Activated CD8-positive, alpha-beta T cell treated with anti-CD3 and anti-CD28 coated beads for 36 hours (primary cell): Measurements from ENCODE around the gene BCL2. TPM values are rescaled to one million over a fixed set of nuclear protein-coding genes. Genes with fewer than 3 reads are reported as not detected.
A peak's percentile ranks its signal among the peaks of the same experiment; 100 is the strongest.

ENCODE experiments used
- ATAC-seq: fragments of 200-7000 bp; cut with Tn5 transposase; one replicate; pipeline ENCODE4 v1.10.0; 2021; ENCODE audit warnings: mild to moderate bottlenecking, moderate library complexity
- CTCF ChIA-PET: fragments of 350-600 bp; sonication (Branson Sonifier 250); formaldehyde crosslinking; loops from one replicate; lab custom pipeline; 2021; ENCODE audit warnings: antibody characterized with exemption; lab: Charles Lee
- POLR2A ChIA-PET: fragments of 350-600 bp; sonication (Branson Sonifier 250); formaldehyde crosslinking; loops from one replicate; lab custom pipeline; 2021; ENCODE audit warnings: antibody characterized with exemption; lab: Charles Lee
- DNase-seq: peaks from one replicate; pipeline ENCODE4 v3.0.0-alpha.2; 2020
- H3K27ac Mint-ChIP-seq: one replicate; pipeline ENCODE4 v1.8.0; 2021; ENCODE audit warnings: mild to moderate bottlenecking, mixed read lengths
- H3K27me3 Mint-ChIP-seq: one replicate; pipeline ENCODE4 v1.8.0; 2021; ENCODE audit warnings: mixed read lengths
- H3K36me3 Mint-ChIP-seq: one replicate; pipeline ENCODE4 v1.8.0; 2021; ENCODE audit warnings: low read depth, mixed read lengths
- H3K4me1 Mint-ChIP-seq: one replicate; pipeline ENCODE4 v1.8.0; 2021; ENCODE audit warnings: low read depth, mixed read lengths
- H3K4me3 Mint-ChIP-seq: one replicate; pipeline ENCODE4 v1.8.0; 2021; ENCODE audit warnings: mild to moderate bottlenecking, moderate library complexity, mixed read lengths
- H3K9me3 Mint-ChIP-seq: one replicate; pipeline ENCODE4 v1.8.0; 2021; ENCODE audit warnings: mixed read lengths
- intact Hi-C: fragments of 100-400 bp; cut with micrococcal nuclease; formaldehyde crosslinking; loops from one replicate; pipeline ENCODE4 v1.10.0; 2022
- total RNA-seq, 2 experiments: library from RNA; stranded (reverse); gene quantifications; one replicate each; pipeline ENCODE4 v1.2.3, GENCODE V29; 2021
- TF ChIP-seq, protein P1 (sequence below): fragments of 200-600 bp; IDR thresholded peaks from one replicate; pipeline ENCODE4 v1.8.0; 2022; ENCODE audit warnings: antibody characterized with exemption, mild to moderate bottlenecking

BCL2 gene
- total RNA-seq, 2 experiments from 2014 or later, result 104 to 107 TPM

DNA sequence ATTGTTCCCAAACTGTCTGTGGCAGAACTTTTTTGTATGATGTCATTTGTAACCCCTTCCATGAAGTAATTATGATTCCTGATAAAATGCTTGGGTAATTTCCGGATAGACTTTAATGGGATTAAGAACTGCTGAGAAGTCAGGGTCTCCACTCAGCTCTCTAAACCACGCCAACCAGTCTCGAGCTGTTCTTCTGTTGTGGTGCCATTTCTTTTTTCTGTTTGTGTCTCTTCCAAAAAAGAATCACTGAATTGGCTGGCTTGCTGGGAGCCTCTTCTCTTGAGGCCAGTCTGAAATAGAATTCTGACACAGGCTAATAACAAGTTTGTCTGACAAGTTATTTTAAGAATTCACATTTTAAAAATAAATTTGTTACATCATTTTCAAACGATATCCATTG is 198.9 kb downstream of the BCL2 start:
- Mint-ChIP-seq H3K4me3 (no peak overlapping the region), H3K27me3 (peaks cover 10% of the 10 kb centered on the region), H3K4me1 (peaks cover 10% of the 10 kb centered on the region), H3K36me3 (no peaks in the 10 kb centered on the region), H3K9me3 (no peaks in the 10 kb centered on the region), H3K27ac (no peak overlapping the region)
- ATAC-seq (no peak), DNase-seq (no peak)
- POLR2A ChIA-PET, result no interaction called here
- TF ChIP-seq, protein P1, sequence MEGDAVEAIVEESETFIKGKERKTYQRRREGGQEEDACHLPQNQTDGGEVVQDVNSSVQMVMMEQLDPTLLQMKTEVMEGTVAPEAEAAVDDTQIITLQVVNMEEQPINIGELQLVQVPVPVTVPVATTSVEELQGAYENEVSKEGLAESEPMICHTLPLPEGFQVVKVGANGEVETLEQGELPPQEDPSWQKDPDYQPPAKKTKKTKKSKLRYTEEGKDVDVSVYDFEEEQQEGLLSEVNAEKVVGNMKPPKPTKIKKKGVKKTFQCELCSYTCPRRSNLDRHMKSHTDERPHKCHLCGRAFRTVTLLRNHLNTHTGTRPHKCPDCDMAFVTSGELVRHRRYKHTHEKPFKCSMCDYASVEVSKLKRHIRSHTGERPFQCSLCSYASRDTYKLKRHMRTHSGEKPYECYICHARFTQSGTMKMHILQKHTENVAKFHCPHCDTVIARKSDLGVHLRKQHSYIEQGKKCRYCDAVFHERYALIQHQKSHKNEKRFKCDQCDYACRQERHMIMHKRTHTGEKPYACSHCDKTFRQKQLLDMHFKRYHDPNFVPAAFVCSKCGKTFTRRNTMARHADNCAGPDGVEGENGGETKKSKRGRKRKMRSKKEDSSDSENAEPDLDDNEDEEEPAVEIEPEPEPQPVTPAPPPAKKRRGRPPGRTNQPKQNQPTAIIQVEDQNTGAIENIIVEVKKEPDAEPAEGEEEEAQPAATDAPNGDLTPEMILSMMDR, result no peak
- CTCF ChIA-PET, result interaction anchor here (0.7 to 5.0 kb wide), 14 partner anchors 7 to 236 kb away, joined by 3 to 29 read pairs (median 4); partner anchors contain the start of gene BCL2
- intact Hi-C loops, result loop anchor here (10.0 kb wide), 1 partner anchor 106 kb away; no protein-coding TSS in a partner anchor

DNA sequence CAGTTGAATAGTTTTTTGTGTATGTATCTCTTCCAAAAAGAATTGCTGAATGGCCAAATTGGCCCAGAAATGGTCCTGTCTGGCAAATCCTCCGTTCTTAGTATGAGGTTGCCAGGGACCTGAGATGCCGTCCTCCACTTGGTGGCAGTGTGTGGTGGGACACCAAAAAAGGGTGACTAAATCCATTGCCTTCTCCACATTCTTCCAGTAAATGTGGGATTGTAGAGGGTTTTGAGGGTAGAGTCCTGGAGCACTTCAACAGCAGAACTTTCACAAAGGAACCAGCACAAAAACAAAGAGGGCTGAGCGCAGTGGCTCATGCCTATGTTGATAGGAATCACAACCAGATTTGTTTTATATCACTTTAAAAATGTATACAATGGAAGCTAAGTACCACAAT is 199.9 kb downstream of the BCL2 start:
- peaks cover 5% of the 10 kb centered on the region for H3K4me1 Mint-ChIP-seq
- peaks cover 10% of the 10 kb centered on the region for H3K27me3 Mint-ChIP-seq
- intact Hi-C loops, result loop anchor here (10.0 kb wide), 1 partner anchor 105 kb away; no protein-coding TSS in a partner anchor
- no peak overlapping the region for H3K4me3 Mint-ChIP-seq
- no peak overlapping the region for H3K27ac Mint-ChIP-seq
- ChIA-PET POLR2A (no interaction called here), CTCF (interaction anchor here (0.7 to 5.0 kb wide), 16 partner anchors 8 to 320 kb away, joined by 3 to 29 read pairs (median 4); partner anchors contain the start of gene BCL2)
- ATAC-seq (peak; percentile 67), DNase-seq (peak; percentile 53)
- TF ChIP-seq, protein P1, result peak; percentile 23
- H3K36me3 Mint-ChIP-seq, result no peaks in the 10 kb centered on the region
- no peaks in the 10 kb centered on the region for H3K9me3 Mint-ChIP-seq

DNA sequence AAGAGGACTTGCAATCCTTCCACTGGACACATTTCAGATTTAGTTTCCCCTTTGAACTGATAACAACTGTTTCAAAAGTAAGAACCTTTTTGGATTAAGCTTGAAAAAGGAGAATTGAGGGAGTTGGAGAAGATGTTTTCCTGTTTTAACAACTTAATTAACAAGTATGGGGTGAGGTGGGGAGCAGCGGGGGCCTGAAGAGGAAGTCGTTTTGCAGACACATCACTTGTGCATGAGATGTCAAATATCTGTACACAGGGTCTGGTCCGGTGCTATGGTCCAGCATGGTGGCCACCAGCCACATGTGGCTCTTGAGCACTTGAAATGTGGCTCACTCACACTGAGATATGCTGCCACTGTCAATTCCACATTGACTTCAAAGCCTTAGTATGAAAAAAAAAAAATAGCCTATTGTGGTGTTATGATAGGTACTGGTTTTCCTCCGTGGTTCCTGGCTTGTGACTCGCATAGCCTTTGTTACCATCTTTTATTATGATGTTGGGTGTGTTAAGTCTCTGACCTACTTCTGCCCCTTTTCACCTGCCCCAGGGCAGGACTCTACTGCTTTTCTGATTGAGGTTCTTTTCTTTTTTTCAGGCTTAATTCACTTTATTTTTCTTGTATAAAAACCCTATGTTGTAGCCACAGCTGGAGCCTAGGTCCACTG is 205.5 kb downstream of the BCL2 start:
- no peak overlapping the region for H3K27ac Mint-ChIP-seq
- TF ChIP-seq, protein P1, result no peak
- H3K4me1 Mint-ChIP-seq, result peaks cover 13% of the 10 kb centered on the region
- DNase-seq, result no peak
- H3K9me3 Mint-ChIP-seq, result peaks cover 5% of the 10 kb centered on the region
- H3K36me3 Mint-ChIP-seq, result no peaks in the 10 kb centered on the region
- ATAC-seq, result no peak
- H3K27me3 Mint-ChIP-seq, result peaks cover 13% of the 10 kb centered on the region
- POLR2A ChIA-PET, result interaction anchor here (0.8 to 1.5 kb wide), 2 partner anchors 10 to 26 kb away, joined by 3 to 4 read pairs; no protein-coding TSS in a partner anchor
- H3K4me3 Mint-ChIP-seq, result no peak overlapping the region
- intact Hi-C loops, result no loop called here
- CTCF ChIA-PET, result interaction anchor here (0.7 to 1.1 kb wide), 4 partner anchors 94 to 325 kb away, joined by 3 read pairs; no protein-coding TSS in a partner anchor

DNA sequence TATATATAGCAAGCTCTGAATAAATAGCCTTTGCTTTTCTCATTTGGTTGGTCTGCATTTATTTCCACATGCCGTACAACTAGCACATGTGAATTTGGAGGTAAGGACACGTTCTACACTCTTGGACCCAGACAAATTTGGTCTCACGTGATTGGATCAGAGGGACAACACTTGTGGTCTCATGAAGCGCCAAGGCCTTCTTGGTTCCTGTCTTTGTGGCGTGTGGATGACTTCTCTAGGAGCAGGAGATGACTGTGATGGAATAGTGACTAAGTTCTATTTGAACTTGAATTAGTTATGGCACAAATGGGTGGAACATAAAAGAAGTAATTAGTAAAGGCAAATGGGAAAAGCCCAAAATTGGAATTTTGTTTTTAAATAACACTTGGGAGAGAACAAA is 206.9 kb downstream of the BCL2 start:
- ChIA-PET POLR2A (no interaction called here), CTCF (interaction anchor here (0.9 to 1.2 kb wide), 2 partner anchors 88 to 210 kb away, joined by 3 read pairs; no protein-coding TSS in a partner anchor)
- no peak for ATAC-seq
- Mint-ChIP-seq H3K4me3 (no peak overlapping the region), H3K36me3 (no peaks in the 10 kb centered on the region), H3K27me3 (peaks cover 8% of the 10 kb centered on the region), H3K9me3 (peaks cover 5% of the 10 kb centered on the region), H3K27ac (no peak overlapping the region), H3K4me1 (peaks cover 17% of the 10 kb centered on the region)
- TF ChIP-seq, protein P1, result no peak
- intact Hi-C loops, result no loop called here
- DNase-seq, result no peak
